22Rv1 (cell line): ENCODE measurements around the gene LZTS2.

ENCODE experiments used
- CTCF ChIP-seq: fragments of 450-650 bp; IDR thresholded peaks from 2 replicates; pipeline ENCODE4 v1.5.1; 2017; ENCODE audit warnings: mild to moderate bottlenecking
- ZFX ChIP-seq: fragments of 450-650 bp; IDR thresholded peaks from 2 replicates; pipeline ENCODE4 v1.6.1; 2017; ENCODE audit warnings: antibody characterized with exemption, borderline replicate concordance

GRCh38 chr10:101054876-101055275 lies 55.3 kb downstream of the LZTS2 start:
- TF ChIP-seq CTCF: no peak
- no peak for TF ChIP-seq ZFX
